ENCODE data around the gene NHP2. TPM values are rescaled to one million over a fixed set of nuclear protein-coding genes. Genes with fewer than 3 reads are reported as not detected.

The NHP2 gene
- total RNA-seq, 1 donor from 2014 or later = 149 TPM

DNA sequence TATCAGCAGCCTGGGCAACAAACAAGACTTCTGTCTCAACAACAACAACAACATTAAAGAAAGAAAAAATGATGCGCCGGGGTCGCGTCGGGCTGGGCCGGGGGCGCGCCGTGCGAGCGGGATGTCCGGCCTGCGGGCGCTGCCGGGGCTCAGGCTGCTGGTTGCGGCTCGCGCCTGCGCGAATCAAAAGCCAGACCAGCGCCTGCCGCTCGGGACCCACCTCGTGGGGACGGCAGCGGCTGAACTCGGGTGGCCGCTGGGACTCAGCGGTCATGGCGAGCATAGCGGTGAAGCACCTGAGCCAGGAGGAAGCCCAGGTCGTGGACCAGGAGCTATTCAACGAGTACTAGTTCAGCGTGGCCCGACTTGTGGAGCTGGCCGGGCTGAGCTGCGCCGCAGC, 11.9 kb upstream of the NHP2 start:
- H3K27ac Mint-ChIP-seq (ENCODE audit: unreplicated experiment) = no peak overlapping the region
- FAIRE-seq (no peak), DNase-seq (ENCODE audit: low read depth) (no peak)
- Histone ChIP-seq H3K9me3 (ENCODE audit: insufficient read depth, low read depth, low read length) (no peaks in the 10 kb centered on the region), H2AFZ (ENCODE audit: low read depth, low read length) (no peak overlapping the region), H3K4me3 (ENCODE audit: insufficient read depth, low read depth, low read length) (no peak overlapping the region), H3K9ac (ENCODE audit: low read length) (no peak overlapping the region), H3K27ac (ENCODE audit: low read depth, low read length) (no peak overlapping the region), H3K27me3 (ENCODE audit: insufficient read depth, low read length) (peaks cover 20% of the 10 kb centered on the region), H3K4me2 (ENCODE audit: low read length) (peak overlapping the region; percentile 39), H3K79me2 (ENCODE audit: insufficient read depth, low read length) (no peaks in the 10 kb centered on the region), H3K4me1 (ENCODE audit: insufficient read depth, low read length) (peaks cover 5% of the 10 kb centered on the region), H4K20me1 (ENCODE audit: insufficient read depth, low read length) (no peaks in the 10 kb centered on the region), H3K36me3 (ENCODE audit: insufficient read depth, low read length) (no peaks in the 10 kb centered on the region)
- TF ChIP-seq, protein P1, sequence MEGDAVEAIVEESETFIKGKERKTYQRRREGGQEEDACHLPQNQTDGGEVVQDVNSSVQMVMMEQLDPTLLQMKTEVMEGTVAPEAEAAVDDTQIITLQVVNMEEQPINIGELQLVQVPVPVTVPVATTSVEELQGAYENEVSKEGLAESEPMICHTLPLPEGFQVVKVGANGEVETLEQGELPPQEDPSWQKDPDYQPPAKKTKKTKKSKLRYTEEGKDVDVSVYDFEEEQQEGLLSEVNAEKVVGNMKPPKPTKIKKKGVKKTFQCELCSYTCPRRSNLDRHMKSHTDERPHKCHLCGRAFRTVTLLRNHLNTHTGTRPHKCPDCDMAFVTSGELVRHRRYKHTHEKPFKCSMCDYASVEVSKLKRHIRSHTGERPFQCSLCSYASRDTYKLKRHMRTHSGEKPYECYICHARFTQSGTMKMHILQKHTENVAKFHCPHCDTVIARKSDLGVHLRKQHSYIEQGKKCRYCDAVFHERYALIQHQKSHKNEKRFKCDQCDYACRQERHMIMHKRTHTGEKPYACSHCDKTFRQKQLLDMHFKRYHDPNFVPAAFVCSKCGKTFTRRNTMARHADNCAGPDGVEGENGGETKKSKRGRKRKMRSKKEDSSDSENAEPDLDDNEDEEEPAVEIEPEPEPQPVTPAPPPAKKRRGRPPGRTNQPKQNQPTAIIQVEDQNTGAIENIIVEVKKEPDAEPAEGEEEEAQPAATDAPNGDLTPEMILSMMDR (IDR thresholded peaks at IDR 0.05; ENCODE audit: insufficient read depth, low read depth, low read length) = no peak
- no peak for TF ChIP-seq EZH2 (IDR thresholded peaks at IDR 0.05; ENCODE audit: insufficient read depth, low read length)
- H3K9me3 Mint-ChIP-seq (ENCODE audit: unreplicated experiment) = no peaks in the 10 kb centered on the region
- H3K36me3 Mint-ChIP-seq (ENCODE audit: low read depth, unreplicated experiment) = no peaks in the 10 kb centered on the region
- peaks cover 31% of the 10 kb centered on the region for H3K27me3 Mint-ChIP-seq (ENCODE audit: low read depth, unreplicated experiment)
- H3K4me1 Mint-ChIP-seq (ENCODE audit: low read depth, unreplicated experiment) = no peaks in the 10 kb centered on the region
- no peak overlapping the region for H3K4me3 Mint-ChIP-seq (ENCODE audit: unreplicated experiment)

DNA sequence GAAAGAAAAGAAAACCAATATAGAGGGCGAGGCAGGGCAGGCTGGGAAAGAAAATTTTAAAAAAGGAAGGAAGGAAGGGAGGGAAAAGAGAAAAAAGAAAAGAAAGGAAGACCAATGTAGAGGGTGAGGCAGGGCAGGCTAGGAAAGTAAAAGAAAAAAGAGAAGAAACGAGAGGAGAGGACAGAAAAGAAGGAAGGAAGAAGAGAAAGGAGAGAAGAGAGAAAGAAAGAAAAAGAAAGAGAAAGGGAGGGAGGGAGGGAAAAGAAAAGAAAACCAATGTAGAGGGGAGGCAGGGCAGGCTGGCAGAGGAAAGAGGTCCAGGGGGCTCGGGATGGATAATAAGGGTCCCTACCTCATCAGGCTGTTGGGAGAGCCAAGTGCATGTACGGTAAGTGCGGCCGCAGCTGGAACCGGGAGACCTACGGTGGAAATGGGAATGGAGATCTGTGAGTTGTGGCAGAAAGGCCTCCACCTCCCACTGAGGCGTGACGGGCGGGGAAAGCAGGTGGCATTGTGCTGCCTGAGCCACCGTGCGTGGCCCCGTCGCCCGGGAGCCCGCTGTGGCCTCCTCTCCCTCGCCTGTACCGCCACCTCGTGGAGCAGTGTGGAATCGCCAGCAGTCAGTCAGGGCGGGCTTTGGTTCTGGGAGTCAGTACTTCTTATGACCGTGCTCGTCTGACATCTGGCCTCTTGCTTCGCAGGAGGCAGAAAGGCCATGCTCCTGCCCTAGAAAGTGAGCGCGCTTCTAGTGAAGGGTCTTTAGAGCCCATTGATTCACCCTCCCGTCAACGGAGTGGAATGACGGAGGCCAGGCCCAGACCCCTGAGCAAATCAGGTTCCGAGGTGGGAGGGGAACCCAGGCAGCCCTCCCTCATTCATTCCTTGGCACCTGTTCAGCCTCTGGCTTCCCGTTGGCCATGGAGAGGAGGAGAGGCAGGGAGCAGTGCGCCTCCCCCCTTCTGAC, 10.4 kb upstream of the NHP2 start:
- no peaks in the 10 kb centered on the region for H3K36me3 Mint-ChIP-seq (ENCODE audit: low read depth, unreplicated experiment)
- Histone ChIP-seq H3K27ac (ENCODE audit: low read depth, low read length) (no peak overlapping the region), H3K27me3 (ENCODE audit: insufficient read depth, low read length) (peaks cover 20% of the 10 kb centered on the region), H4K20me1 (ENCODE audit: insufficient read depth, low read length) (no peaks in the 10 kb centered on the region), H3K79me2 (ENCODE audit: insufficient read depth, low read length) (no peaks in the 10 kb centered on the region), H3K9ac (ENCODE audit: low read length) (no peak overlapping the region), H3K4me1 (ENCODE audit: insufficient read depth, low read length) (peaks cover 5% of the 10 kb centered on the region), H2AFZ (ENCODE audit: low read depth, low read length) (peak overlapping the region; percentile 76), H3K4me2 (ENCODE audit: low read length) (peak overlapping the region; percentile 77), H3K9me3 (ENCODE audit: insufficient read depth, low read depth, low read length) (no peaks in the 10 kb centered on the region), H3K4me3 (ENCODE audit: insufficient read depth, low read depth, low read length) (no peak overlapping the region), H3K36me3 (ENCODE audit: insufficient read depth, low read length) (no peaks in the 10 kb centered on the region)
- no peak overlapping the region for H3K27ac Mint-ChIP-seq (ENCODE audit: unreplicated experiment)
- H3K4me3 Mint-ChIP-seq (ENCODE audit: unreplicated experiment) = no peak overlapping the region
- no peak for TF ChIP-seq EZH2 (IDR thresholded peaks at IDR 0.05; ENCODE audit: insufficient read depth, low read length)
- TF ChIP-seq, protein P1 (IDR thresholded peaks at IDR 0.05; ENCODE audit: insufficient read depth, low read depth, low read length) = peak; percentile 88
- no peak for FAIRE-seq
- peaks cover 33% of the 10 kb centered on the region for H3K27me3 Mint-ChIP-seq (ENCODE audit: low read depth, unreplicated experiment)
- H3K4me1 Mint-ChIP-seq (ENCODE audit: low read depth, unreplicated experiment) = no peaks in the 10 kb centered on the region
- H3K9me3 Mint-ChIP-seq (ENCODE audit: unreplicated experiment) = no peaks in the 10 kb centered on the region
- peak; percentile 18 for DNase-seq (ENCODE audit: low read depth)

DNA sequence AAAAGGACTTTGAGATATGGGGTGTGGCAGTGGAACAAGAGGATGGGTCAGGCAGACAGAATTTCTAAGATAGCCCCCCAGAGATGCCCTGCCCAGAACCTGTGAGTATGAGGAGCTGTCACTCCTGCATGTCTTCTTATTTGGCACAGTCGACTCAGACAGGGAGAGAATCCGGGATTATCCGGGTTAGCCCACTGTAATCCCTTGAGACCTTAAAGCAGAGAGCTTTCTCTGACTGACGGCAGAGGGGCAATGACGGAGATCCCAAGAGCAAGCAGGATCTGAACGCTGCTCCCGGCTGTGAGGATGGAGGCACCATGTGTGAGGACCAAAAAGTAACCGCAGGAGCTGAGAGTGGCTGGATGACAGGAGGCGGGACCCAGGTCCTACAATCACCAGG, 8.8 kb upstream of the NHP2 start:
- no peak overlapping the region for H3K4me2 ChIP-seq (ENCODE audit: low read length)
- H2AFZ ChIP-seq (ENCODE audit: low read depth, low read length) = no peak overlapping the region
- TF ChIP-seq EZH2 (IDR thresholded peaks at IDR 0.05; ENCODE audit: insufficient read depth, low read length) = no peak
- TF ChIP-seq, protein P1 (IDR thresholded peaks at IDR 0.05; ENCODE audit: insufficient read depth, low read depth, low read length) = no peak
- no peaks in the 10 kb centered on the region for H3K9me3 Mint-ChIP-seq (ENCODE audit: unreplicated experiment)
- FAIRE-seq (no peak), DNase-seq (ENCODE audit: low read depth) (no peak)
- no peak overlapping the region for H3K9ac ChIP-seq (ENCODE audit: low read length)
- H3K79me2 ChIP-seq (ENCODE audit: insufficient read depth, low read length) = no peaks in the 10 kb centered on the region
- no peak overlapping the region for H3K4me3 Mint-ChIP-seq (ENCODE audit: unreplicated experiment)
- no peaks in the 10 kb centered on the region for H4K20me1 ChIP-seq (ENCODE audit: insufficient read depth, low read length)
- H3K4me3 ChIP-seq (ENCODE audit: insufficient read depth, low read depth, low read length) = no peak overlapping the region
- no peaks in the 10 kb centered on the region for H3K9me3 ChIP-seq (ENCODE audit: insufficient read depth, low read depth, low read length)
- peaks cover 5% of the 10 kb centered on the region for H3K4me1 ChIP-seq (ENCODE audit: insufficient read depth, low read length)
- H3K36me3 ChIP-seq (ENCODE audit: insufficient read depth, low read length) = no peaks in the 10 kb centered on the region
- H3K4me1 Mint-ChIP-seq (ENCODE audit: low read depth, unreplicated experiment) = no peaks in the 10 kb centered on the region
- H3K36me3 Mint-ChIP-seq (ENCODE audit: low read depth, unreplicated experiment) = no peaks in the 10 kb centered on the region
- H3K27ac ChIP-seq (ENCODE audit: low read depth, low read length) = no peak overlapping the region
- H3K27me3 Mint-ChIP-seq (ENCODE audit: low read depth, unreplicated experiment) = peaks cover 33% of the 10 kb centered on the region
- peaks cover 20% of the 10 kb centered on the region for H3K27me3 ChIP-seq (ENCODE audit: insufficient read depth, low read length)
- no peak overlapping the region for H3K27ac Mint-ChIP-seq (ENCODE audit: unreplicated experiment)
